Activated naive CD4-positive, alpha-beta T cell treated with anti-CD3 and anti-CD28 coated beads, Interleukin-2, amount 50 U/mL, for 16 hours (primary cell): ENCODE data around the gene CDH23.
"Not testable (repeated sequence)": the region's sequence is repeated elsewhere in the genome, so short reads cannot be mapped to it uniquely, and the experiment has no call there.

Source experiments
- DNase-seq: peaks from one replicate; pipeline ENCODE4 v3.0.0-alpha.2; 2020

Gene CDH23

DNA sequence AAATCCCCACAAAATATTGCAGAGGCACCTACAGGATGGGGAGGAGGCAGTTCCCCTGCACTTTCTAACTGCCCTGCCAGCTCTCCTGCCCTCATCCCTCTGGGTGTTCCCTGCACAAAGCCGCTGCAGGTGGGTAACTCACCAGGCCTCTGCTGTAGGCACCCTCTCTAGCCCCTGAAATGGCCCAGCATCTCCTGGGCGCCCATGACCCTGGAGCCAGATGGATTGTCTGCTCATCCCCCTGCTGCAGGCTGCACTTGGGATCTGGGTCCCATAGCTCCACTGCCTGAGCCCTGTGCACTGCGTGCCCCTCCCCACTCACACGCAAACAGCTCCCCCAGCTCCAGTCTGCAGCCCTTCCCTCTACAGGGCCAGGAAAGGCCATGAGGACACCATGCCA lies 192.0 kb downstream of the CDH23 start:
- no peak for DNase-seq

DNA sequence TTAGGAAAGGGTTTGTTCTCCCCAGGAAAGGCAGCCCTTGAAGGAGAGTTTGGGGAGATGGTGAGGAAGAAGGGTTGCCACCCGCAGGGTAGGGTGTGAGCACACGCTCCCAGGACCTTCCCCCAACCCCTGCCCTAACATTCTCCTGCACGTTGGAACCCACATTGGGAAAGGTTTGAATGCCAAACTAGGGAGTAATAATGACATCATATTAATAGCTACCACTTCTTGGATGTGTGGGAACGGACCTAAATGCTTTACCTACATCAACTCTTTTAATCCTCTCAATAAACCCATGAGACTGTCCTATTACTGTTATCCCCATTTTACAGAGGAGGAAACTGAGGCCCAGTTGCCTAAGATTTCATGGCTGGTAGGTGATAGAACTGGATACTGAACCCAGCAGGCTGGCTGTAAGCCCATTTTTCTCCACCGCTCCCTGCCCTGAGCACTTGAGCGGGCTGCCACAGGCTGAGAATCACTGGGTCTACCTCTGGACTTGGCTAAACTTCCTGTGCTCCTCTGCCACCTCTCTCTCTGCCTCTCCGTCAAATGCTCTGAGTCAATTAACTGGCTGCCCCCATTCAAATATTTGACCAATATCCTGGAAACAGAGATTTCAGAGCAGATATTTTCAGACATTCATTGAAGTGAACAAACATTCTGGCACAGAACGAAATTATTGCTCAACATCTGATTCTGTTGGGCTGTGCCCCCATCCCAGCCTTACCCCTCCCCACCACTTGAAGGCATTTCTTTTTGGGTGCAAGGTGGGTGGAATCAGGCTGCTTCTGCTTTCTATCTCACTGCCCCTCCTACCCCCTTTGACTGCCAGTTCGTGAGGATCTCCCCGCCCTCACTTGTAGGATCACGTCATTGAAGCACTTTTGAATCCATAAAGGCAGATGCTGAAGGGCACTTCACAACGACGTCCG lies 193.2 kb downstream of the CDH23 start:
- no peak for DNase-seq

DNA sequence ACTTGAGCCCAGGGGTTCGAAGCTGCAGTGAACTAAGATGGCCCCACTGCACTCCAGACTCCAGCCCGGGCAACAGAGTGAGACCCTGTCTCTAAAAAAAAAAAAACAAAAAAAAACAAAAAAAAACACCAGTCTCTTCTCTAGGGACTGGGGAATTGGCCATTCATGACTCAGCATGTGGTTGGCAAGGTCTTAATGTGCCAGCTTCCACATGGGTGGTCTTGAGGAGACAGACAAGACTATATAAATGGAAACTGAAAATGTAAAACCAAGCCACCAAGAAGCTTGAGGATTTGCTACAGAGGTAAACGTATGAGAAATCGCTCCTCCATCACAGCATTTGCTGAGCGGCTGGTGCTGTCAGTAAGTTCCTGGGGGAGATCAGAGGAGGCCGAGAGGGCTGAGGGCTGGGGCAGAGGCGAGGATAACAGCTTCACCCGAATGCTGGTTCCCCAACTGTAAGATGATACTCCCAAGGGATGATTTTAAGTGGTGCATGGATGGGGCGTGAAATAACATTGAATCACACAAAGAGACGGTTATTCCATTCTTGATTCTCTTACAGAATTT lies 194.1 kb downstream of the CDH23 start:
- no peak for DNase-seq

DNA sequence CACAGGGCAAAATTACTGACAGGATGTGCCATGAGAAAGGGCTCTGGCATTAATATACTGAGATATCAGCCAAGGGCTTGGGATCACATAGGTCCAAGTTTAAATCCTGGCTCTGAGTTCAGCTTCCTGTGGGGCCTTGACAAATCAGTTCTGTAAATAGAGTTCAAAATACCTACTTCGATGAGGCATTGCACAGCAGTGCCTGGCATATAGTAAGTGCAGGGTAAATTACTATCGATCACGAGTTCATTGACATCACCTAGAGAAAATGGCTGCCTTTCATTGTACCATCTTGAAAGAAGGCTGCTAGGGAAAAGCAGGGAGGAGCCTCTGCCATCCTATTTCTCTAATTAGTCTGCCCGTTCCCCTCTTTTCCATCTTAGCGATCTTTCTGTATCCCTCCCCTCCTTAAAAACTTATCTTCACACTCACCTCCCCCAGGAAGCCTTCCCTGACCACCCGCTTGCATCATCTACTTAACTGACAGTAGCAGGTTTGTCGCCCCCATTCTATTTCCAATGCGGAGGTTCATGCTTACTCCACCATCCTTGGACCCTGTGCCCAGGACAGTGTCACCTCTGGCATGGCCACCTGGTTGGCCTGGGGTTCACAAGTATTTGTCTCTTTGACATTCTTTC lies 198.3 kb downstream of the CDH23 start:
- no peak for DNase-seq

DNA sequence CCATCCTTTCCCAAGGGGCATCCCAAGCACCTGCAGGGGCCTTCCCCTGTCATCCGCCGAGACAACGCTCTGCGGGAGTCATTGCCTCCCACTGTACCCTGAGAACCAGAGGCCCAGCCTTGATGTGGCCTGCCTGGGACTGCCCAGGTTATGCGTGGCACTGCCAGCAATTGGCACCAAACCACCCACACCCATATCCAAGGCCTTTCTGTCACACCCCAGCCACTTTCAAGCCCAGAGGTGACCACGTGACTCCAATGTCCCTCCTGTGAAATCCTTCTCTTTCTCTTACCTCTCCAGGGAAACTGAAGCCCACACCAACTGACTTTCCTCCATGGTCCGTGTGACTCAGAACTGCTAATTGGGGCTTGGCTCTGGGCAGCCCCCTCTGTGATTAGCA lies 198.9 kb downstream of the CDH23 start:
- DNase-seq: no peak

DNA sequence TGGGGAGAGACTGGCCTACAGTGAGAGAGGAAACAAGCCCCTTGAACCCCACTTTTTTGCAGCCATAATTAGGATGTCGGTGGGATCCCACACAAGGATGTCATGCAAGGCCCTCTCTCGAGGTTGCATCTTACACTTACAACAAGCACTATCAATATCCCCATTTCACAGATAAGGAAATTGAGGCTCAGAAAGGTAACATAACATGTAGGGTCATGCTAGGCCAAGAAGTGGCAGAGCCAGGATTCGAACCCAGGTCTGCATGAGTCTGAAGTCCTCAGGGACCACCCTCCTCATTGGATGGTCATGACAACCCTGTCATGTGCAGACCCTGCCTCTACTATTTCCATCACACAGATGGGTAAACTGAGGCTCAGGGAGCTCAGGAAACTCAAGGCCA lies 199.4 kb downstream of the CDH23 start:
- no peak for DNase-seq

DNA sequence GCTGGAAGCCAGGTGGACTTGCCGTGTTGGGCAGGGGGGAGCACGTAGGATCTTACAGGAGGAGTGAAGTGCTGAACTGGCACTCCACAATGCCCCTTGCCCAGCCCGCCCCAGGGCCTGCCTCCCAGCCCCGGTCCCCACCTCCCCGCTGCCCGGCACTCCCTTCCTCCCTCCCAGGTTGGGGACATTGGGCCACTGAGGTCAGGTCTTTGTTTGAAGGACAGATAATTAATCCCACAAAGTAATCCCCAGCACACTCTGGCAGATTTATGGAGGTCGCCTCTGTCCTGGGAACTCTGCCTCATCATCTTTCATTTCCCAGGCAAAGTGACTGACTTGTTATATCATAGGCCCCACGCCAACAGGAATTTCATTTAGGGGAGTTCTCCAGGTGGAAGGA lies 200.0 kb downstream of the CDH23 start:
- DNase-seq: no peak

DNA sequence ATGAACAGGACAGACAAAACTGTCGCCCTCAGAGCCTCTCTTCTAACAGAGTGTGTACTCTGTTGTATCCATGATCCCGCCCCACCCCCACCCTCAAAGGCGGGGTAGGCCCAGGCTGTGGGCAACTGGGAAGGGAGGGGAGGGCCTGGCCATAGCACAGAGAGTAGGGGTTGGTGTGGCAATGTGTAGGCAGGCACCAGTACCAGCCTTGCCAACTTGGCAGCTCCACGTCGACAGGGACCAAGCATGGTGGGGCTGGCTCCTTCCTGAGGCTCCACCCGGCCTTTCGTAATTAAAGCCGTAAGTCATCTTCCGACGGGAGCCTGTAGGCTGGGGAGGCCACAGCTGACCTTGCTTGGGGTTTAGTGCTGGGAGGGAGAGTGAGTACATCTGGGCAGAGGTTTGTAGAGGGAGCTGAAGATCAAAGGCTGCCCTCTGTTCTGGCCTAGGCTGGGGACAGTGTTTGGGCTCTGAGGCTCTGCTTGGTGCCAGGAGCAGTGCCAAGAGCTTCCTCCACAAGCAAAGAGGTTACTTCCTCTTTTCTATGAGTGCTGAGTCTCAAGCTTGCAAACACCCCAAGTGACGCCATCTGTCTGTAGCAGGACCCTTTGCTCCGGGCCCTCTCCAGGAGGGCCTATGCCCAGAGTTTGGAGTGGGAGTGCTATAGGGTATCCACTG lies 201.2 kb downstream of the CDH23 start:
- no peak for DNase-seq

DNA sequence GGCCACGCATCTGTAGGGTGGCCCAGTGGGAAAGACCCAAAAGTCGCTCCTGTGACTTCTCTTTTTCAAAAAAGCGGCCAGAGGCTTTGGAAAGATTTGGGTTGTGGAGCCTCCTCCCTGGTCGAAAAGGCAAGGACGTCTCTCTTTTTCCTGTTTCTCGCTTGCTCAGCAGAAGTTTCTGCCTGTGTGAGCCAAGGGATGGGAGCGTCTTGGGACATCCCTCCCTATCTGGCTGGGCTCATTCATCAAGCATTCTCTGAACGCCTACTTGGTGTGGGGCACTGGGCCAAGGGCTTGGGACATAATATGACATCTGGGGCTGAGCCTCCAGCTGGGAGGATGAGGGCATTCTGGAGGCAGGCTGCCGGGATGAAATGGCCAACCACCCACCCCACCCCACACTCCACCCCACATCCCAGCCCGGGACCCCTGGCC lies 201.9 kb downstream of the CDH23 start:
- no peak for DNase-seq

DNA sequence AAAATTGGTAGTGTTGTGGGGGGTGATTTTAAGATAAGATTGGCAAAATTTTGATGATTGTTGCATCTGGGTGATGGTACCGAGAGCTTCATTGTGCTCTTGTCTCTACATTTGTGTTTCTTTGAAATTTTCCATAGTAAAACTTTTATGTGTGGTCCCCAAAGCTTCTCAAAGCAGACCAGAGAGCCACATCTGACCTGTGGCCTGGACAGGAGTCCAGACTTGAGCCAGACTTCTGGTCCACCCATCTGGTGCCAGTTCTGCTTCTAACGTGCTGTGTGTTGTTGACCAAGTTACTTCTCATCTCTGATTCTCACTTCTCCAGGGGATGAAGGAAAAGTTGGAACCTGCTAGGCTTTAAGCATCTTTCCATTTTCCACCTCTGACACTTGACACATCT lies 202.8 kb downstream of the CDH23 start:
- DNase-seq: no peak

DNA sequence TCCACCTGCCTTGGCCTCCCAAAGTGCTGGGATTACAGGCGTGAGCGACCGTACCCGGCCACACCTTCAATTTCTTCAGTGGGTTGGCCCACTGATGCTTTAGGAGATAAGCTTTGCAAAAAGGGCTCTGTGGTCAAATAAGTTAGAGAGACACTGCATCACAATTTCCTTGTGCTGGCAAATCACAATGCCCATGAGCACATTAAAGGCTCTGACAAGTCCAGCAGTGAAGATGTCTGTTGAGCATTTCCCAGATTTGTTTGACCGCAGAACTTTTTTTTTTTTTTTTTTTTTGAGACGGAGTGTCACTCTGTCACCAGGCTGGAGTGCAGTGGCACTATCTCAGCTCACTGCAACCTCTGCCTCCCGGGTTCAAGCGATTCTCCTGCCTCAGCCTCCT lies 203.5 kb downstream of the CDH23 start:
- DNase-seq: not testable (repeated sequence)

DNA sequence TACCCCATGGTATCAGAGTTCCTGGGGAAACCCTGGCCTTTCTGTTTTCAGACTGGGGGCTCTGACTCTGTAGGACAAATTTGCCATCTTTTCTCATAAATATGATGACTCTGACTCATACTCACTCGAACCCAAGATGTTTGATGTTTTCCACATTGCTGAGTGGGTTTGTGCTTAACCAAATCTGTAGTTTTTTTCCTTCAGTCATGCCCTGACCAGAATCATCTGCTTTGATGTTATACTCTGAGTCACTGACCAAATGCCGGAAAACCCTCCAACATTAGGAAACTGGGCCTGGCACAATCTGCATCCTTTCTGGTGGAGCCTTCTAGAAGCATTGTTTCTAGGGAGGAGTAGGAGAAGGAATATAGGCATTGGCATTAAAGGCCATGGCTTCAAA lies 204.1 kb downstream of the CDH23 start:
- DNase-seq: no peak

DNA sequence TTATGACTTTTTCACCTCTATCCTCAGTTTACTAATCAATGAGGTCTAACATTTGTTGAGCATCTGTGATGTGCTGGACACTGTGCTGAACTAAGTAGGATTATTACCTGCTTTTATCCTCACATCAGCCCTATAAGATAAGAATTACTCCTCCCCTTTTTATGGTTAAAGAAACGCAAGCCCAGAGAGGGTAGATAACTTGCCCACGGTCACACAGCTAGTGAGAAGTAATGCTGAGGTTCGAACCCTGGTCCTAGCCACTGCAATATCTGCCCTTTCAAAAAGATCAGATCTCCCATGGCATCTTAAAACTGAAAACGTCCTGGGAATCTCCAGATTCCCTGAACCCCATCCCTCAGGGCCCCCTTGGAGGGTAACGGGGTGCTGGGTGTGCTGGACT lies 204.6 kb downstream of the CDH23 start:
- DNase-seq: no peak

DNA sequence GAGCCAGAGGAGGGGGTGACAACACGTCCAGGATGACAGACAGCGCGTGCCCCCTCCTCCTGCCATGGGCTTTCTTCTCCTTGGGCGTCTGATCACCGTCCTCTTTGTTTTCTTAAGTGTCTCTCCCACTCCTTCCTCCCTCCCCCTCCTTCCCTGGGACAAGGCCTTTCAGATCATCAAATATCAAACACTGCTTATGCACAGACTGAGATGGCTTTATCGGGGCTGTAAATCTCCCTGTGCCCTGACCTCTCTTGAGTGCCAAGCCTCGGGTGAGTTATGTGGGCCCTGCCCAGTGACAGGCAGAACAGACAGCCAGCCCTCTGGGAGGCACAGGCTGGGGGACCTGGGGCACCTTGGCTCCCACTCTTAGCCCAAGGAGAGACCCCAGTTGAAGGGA lies 206.4 kb downstream of the CDH23 start:
- DNase-seq: no peak

DNA sequence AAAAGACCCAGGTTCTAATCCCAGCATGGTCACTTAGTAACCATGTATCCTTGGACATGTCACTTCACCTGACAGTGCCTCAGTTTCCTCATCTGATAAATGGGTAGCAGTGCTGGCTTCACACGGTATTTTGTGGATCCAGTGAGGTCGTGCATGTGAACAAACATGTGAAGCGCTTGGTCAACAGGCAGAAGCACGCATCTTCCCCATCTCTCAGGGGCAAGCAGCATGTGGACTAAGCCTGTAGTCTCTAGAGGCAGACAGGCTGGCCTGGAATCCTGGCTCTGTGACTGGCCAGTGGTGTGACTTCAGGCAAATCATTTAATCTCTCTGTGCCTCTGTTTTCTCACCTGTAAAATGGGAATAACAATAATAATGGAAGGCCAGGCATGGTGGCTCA lies 207.0 kb downstream of the CDH23 start:
- DNase-seq: no peak

DNA sequence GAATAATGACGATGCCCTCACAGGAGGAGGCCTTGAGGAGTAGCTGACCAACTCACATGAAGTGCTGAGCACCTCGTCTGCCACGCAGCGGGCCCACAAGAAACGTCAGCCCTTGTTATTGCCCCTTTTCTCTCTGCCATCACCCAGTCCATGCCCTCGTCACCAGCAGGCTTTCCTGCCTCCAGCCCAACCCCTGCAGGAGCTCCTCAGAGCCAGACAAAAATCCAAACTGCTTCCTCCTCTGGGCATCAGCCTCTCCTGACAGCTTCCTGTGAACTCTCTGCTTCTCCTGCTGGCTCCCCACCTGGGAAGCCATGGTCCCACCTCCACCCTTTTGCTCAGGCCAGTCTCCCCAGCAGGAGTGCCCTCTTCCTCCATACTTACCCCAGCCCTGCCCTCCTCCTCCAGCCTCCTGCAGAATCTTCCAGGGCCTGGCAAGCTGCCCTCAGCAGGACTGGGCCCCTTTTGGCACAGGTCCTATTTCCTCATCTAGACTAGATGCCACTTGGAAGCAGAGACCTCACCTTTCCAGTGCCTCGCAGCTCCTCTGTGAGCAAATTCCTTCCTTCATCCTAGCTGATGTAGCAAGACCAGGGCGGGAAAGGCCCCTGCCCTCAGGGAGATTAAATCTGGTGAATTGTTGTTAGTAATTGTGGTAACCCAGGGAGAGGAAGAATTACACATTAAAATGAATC lies 207.8 kb downstream of the CDH23 start:
- DNase-seq: no peak

DNA sequence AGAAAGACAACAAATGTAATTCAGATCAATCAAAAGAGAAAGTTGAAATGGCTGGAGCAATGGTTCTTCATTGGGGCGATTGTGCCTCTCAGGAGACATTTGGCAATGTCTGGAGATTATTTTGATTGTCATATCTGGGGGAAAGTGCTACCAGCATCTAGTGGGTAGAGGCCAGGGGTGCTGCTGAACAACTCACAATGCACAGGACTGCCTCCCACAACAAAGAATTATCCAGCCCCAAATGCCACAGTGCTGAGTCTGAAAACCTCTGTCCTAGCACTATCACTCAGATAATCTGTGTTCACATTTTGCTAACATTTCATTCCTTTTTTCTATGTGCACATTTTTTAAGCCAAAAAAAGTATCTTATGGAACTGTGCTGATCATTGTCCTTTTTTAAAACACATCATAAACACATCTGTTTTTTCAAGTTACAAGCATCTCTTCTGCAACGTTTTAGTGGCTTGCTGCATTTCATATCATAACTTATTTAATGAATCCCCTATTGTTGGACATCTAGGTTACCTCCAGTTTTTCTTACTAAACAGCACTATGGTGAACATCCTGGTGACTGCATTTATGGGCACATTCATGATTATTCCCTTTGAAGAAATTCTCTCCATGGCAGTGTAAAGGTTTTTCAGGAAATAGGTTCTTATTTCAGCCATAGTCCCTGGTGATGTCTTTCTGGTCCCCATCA lies 208.7 kb downstream of the CDH23 start:
- no peak for DNase-seq

DNA sequence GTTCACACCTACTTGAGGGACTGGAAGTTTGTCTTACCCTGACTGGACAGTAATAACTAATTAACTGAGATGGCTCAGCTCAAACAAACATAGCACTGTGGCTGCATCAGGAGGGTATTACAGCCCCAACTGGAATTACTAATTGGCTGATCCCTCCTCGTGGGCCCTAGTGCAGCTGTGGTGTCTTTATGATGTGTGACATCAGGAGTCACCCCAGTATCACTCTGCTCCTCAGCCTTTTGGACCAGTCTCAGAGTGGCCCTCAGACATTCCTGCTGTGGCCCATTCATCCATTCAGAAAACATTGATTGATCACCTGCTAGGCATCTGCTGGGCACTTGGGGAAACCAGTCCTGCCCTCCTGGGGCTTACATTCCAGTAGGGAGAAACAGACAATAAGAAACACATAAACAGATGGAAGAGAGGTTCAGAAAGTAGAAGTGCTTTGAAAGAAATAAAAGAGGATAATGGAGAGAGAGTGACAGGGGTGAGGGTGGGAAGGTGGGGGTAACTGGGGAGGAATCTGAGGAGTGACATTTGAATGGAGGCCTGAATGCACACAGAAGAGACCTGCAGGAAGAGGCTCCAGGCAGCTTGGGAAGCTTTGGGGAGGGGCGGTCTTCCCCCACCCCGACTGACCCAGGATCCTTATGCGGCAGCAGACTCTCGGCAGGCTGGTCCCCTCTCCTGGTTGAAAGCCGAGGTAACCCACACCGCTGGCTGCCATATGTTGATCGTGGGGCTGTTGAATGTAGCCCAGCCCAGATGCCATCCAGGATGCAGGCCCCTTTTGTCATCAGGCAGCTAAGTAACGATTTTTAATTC lies 209.7 kb downstream of the CDH23 start:
- DNase-seq: no peak

DNA sequence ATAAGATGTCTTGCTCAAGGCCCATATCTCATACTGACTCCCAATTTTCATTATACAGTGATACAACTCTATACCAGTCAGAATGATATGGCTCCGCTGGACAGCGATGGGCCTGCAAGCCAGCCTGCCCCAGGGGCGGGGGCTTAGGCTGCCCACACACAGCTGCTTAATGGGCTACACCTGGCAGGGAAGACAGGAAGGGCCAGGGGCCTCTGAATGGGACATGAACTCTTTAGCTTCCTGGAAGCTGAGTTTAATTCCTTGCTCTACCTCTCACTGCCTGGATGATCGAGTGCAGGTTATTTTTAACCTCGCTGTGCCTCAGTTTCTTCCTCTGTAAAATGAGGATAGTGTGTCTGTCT lies 210.3 kb downstream of the CDH23 start:
- no peak for DNase-seq

DNA sequence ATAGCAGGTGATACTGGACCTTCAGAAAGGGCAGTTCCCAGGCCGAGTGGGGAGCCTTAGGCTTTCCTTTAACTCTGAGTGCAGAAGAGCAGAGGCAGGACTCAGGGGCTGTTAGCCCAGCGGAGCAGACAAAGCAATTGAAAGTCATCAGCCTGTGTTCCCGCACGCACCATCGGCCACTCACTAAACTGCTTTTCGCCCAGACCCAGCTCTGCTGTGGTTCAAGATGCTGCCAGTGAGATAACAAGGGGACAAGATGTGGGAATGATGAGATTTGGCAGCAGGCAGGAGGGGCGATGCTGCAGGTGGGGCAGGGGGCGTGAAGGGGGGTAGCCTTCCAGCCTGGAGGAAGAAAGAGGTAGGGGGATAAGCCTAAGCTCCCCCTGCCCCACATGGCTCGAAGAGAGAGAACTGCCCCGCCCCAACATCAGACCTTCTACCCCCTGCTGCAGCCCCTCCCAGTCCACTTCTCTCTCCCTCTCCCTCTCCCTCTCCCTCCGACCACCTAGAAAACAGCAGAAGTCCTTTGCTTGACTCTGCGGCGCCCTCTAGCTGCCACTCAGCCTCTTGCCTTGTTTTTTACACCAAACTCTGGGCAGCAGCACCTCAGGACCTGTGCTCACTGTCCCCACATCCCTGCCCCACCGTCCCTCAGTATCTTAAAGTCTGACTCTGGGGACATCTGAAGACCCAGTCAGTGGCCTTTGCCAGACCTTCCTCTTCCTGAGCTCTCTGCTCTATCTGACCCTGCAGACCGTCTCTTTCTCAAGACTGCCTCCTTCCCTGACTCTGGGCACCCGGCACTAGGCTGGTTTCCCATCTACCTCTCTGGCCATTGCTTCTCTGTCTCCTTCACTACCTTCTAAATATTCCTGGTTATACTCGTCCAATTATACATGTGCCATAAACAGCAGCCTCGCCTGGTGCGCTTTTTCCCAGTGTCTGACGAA lies 212.4 kb downstream of the CDH23 start:
- DNase-seq: peak; percentile 67
